NT2/D1 (cell line): ENCODE data around the gene TFPT.

Experiments
- SUZ12 ChIP-seq: IDR thresholded peaks from 2 replicates; pipeline ENCODE4 v1.6.1; 2011; ENCODE audit not compliant: insufficient read length, insufficient read depth; ENCODE audit errors: extremely low read depth
- YY1 ChIP-seq: IDR thresholded peaks from 2 replicates; pipeline ENCODE4 v1.6.1; 2011; ENCODE audit not compliant: insufficient read length, insufficient read depth
- ZNF274 ChIP-seq: IDR thresholded peaks from 2 replicates; pipeline ENCODE4 v1.6.1; 2011; ENCODE audit warnings: mild to moderate bottlenecking, low read depth, low read length

DNA sequence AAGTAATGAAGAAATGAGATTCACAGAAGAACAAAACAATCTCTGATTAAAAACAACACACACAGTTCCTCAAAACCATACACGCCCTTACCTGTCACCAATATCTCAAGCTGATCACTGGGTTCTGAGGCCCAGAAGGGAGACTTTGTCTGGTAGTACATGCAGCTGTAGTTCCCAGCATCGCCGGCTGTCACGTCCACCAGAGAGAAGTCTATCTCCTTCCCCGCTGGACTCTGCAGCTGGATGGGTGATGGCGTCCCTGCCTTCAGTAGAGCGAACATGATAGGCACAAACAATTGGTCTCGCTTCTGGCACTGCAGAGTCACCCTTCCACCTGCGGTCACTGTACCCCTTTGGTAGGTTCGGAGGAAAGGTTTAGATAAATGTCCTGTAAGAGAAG, 41.6 kb downstream of the TFPT start:
- TF ChIP-seq YY1 (no peak), SUZ12 (no peak), ZNF274 (no peak)
